HepG2 (cell line): ENCODE measurements around the gene PM20D1. TPM values are rescaled to one million over a fixed set of nuclear protein-coding genes. Genes with fewer than 3 reads are reported as not detected.
"Not testable (repeated sequence)": the region's sequence is repeated elsewhere in the genome, so short reads cannot be mapped to it uniquely, and the experiment has no call there.

ENCODE experiments used
- ATAC-seq: fragments of 200-7000 bp; cut with Tn5 transposase; 3 replicates; pipeline ENCODE4 v1.9.1; 2020; ENCODE audit warnings: mild to moderate bottlenecking, moderate library complexity
- BruUV-seq: library from RNA; stranded (reverse); fragments of 400-500 nt; replicated peaks from 2 replicates; lab custom pipeline; 2021; lab: Mats Ljungman, UMichigan
- CTCF ChIA-PET: fragments of 300-600 bp; formaldehyde crosslinking; extraction: SDS; loops from one replicate; lab custom pipeline; 2021; ENCODE audit warnings: low total read pairs, inconsistent platforms, low intra/inter-chr PET ratio; lab: Yijun Ruan, JAX
- POLR2A ChIA-PET: fragments of 350-600 bp; sonication (Branson Sonifier 250); formaldehyde crosslinking; loops from one replicate; lab custom pipeline; 2020; ENCODE audit warnings: antibody characterized with exemption, inconsistent platforms; lab: Yijun Ruan, JAX
- DNase-seq: peaks from one replicate; pipeline ENCODE4 v3.0.0-alpha.2; 2015; ENCODE audit warnings: low spot score
- FAIRE-seq: peaks from 3 replicates; lab custom pipeline; 2011; peaks lifted over from hg19 to GRCh38; lab: Jason Lieb, UNC
- H2AFZ ChIP-seq: one replicate; pipeline ENCODE4 v1.6.1; 2011; ENCODE audit warnings: low read length, inconsistent platforms
- H3K27ac ChIP-seq: fragments of 300-600 bp; 3 replicates; pipeline ENCODE4 v1.8.0; 2011; ENCODE audit warnings: mixed run types, mild to moderate bottlenecking, mixed read lengths, low read length, inconsistent platforms; ENCODE audit not compliant: insufficient read depth; ENCODE audit errors: extremely low read length
- H3K27me3 ChIP-seq, 2 experiments: fragments of 200-600 bp in 1 of 2; 2 replicates in 1 of 2; 3 replicates in 1 of 2; pipeline versions ENCODE4 v1.6.0 to v1.8.0; 2011; ENCODE audit warnings: low read length in 2 of 2, mild to moderate bottlenecking in 2 of 2, moderate library complexity in 2 of 2, inconsistent platforms in 1 of 2; ENCODE audit not compliant: insufficient read depth in 2 of 2, control insufficient read depth in 1 of 2
- H3K36me3 ChIP-seq, 2 experiments: fragments of 200-600 bp in 1 of 2; replicated peaks in 1 of 2; 2 replicates in 1 of 2; 3 replicates in 1 of 2; pipeline versions ENCODE4 v1.5.1 to v1.8.0; 2011; ENCODE audit warnings: low read length in 2 of 2, inconsistent platforms in 1 of 2; ENCODE audit not compliant: insufficient read depth in 2 of 2, control insufficient read depth in 1 of 2
- H3K4me1 ChIP-seq: 2 replicates; pipeline ENCODE4 v1.5.1; 2012; ENCODE audit warnings: low read length, inconsistent platforms; ENCODE audit not compliant: insufficient read depth
- H3K4me2 ChIP-seq: 2 replicates; pipeline ENCODE4 v1.6.0; 2011; ENCODE audit warnings: low read depth, low read length, inconsistent platforms
- H3K4me3 ChIP-seq, 3 experiments: fragments of 200-600 bp in 1 of 3; sonication (generic), shearing (Covaris generic) in 1 of 3; replicated peaks in 1 of 3; 2 replicates each; pipeline ENCODE4 v1.5.1; 2011 to 2016; ENCODE audit warnings: low read length in 3 of 3, inconsistent platforms in 2 of 3, low read depth in 2 of 3, mild to moderate bottlenecking in 2 of 3, control low read depth in 1 of 3, mixed read lengths in 1 of 3; ENCODE audit not compliant: insufficient read depth in 1 of 3
- H3K79me2 ChIP-seq: one replicate; pipeline ENCODE4 v1.6.1; 2011; ENCODE audit warnings: low read length, inconsistent platforms; ENCODE audit not compliant: insufficient read depth
- H3K9ac ChIP-seq: 2 replicates; pipeline ENCODE4 v1.6.0; 2011; ENCODE audit warnings: mild to moderate bottlenecking, low read depth, low read length, inconsistent platforms; ENCODE audit not compliant: insufficient read depth
- H3K9me3 ChIP-seq: 2 replicates; pipeline ENCODE4 v1.5.1; 2012; ENCODE audit warnings: mild to moderate bottlenecking, low read length
- H4K20me1 ChIP-seq: 2 replicates; pipeline ENCODE4 v1.6.0; 2011; ENCODE audit warnings: inconsistent platforms, mild to moderate bottlenecking, low read length, moderate library complexity; ENCODE audit not compliant: insufficient read depth
- POLR2G ChIP-seq: fragments of 200-400 bp; formaldehyde crosslinking; IDR thresholded peaks from 2 replicates; pipeline ENCODE4 v1.6.1; 2018; ENCODE audit warnings: mild to moderate bottlenecking, low read depth, low read length, moderate library complexity
- TSC22D2 ChIP-seq: sonication (generic); formaldehyde crosslinking; IDR thresholded peaks from 2 replicates; pipeline ENCODE4 v1.5.1; 2020; ENCODE audit warnings: missing genetic modification reagents, mild to moderate bottlenecking, borderline replicate concordance
- ZBTB38 ChIP-seq: sonication (generic); formaldehyde crosslinking; IDR thresholded peaks from 2 replicates; pipeline ENCODE4 v1.5.1; 2020; ENCODE audit warnings: mild to moderate bottlenecking, missing genetic modification reagents
- ZFP1 ChIP-seq: IDR thresholded peaks from 2 replicates; pipeline ENCODE4 v1.6.1; 2016
- ZNF562 ChIP-seq: sonication (generic); formaldehyde crosslinking; IDR thresholded peaks from 2 replicates; pipeline ENCODE4 v1.8.0; 2022; ENCODE audit warnings: missing genetic modification reagents, borderline replicate concordance
- in situ Hi-C: cut with HindIII; loops from 2 replicates; pipeline ENCODE4 v1.10.0; 2017; ENCODE audit warnings: low pct_unique_long_range_greater_than_20kb; ENCODE audit not compliant: extremely low pct_ligation_motif_present
- intact Hi-C: fragments of 100-400 bp; cut with micrococcal nuclease; formaldehyde crosslinking; loops from one replicate; pipeline ENCODE4 v1.10.0; 2022; ENCODE audit not compliant: unreplicated experiment
- polyA plus RNA-seq, 8 experiments: library from polyadenylated mRNA; depleted of rRNA in 3 of 8; stranded (reverse) in 7 of 8; unstranded in 1 of 8; fragments of >200 nt; fragmentation: Illumina TruSeq in 4 of 8; extraction: Trizol in 4 of 8; gene quantifications; 2 replicates each; pipeline versions ENCODE4 v1.2.1 to v1.2.3, GENCODE V29; 2011 to 2016; ENCODE audit warnings: low read depth in 4 of 8, missing spikeins in 1 of 8, mixed read lengths in 1 of 8; ENCODE audit not compliant: insufficient read depth in 1 of 8
- total RNA-seq, 5 experiments: library from RNA; depleted of rRNA; stranded (reverse); fragments of >200 nt; fragmentation: Illumina TruSeq; extraction: Trizol; gene quantifications; 2 replicates each; pipeline ENCODE4 v1.2.3, GENCODE V29; 2016; ENCODE audit warnings: low read depth in 1 of 5
- TF ChIP-seq, protein P1 (sequence below): IDR thresholded peaks from 2 replicates; pipeline ENCODE4 v1.4.0; 2020; ENCODE audit warnings: mild to moderate bottlenecking, missing genetic modification reagents

The PM20D1 gene
- total and polyA plus RNA-seq, 2 of the 13 experiments (the other 11 are each of a cell fraction or from before 2014, with no cell fraction given) = not detected

DNA sequence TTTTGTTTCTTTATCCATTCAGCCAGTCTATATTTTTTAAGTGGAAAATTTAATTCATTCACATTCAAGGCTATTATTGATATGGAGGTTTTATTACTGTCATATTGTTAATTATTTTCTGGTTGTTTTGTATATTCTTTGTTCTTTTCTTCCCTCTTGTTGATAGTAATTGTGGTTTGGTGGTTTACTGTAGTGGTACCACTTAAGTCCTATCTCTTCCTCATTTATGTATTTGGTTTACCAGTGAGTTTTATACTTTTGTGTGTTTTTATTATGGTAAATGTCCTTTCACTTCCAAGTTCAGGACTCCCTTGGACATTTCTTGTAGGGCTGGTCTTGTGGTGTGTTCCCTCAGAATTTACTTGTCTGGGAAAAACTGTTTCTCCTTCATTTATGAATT is 28.1 kb upstream of the PM20D1 start (continued):
- TF ChIP-seq POLR2G (no peak), ZBTB38 (CRISPR knock-in tag) (no peak), ZFP1 (no peak), ZNF562 (CRISPR knock-in tag) (no peak), TSC22D2 (CRISPR knock-in tag) (no peak)
- TF ChIP-seq, protein P1, sequence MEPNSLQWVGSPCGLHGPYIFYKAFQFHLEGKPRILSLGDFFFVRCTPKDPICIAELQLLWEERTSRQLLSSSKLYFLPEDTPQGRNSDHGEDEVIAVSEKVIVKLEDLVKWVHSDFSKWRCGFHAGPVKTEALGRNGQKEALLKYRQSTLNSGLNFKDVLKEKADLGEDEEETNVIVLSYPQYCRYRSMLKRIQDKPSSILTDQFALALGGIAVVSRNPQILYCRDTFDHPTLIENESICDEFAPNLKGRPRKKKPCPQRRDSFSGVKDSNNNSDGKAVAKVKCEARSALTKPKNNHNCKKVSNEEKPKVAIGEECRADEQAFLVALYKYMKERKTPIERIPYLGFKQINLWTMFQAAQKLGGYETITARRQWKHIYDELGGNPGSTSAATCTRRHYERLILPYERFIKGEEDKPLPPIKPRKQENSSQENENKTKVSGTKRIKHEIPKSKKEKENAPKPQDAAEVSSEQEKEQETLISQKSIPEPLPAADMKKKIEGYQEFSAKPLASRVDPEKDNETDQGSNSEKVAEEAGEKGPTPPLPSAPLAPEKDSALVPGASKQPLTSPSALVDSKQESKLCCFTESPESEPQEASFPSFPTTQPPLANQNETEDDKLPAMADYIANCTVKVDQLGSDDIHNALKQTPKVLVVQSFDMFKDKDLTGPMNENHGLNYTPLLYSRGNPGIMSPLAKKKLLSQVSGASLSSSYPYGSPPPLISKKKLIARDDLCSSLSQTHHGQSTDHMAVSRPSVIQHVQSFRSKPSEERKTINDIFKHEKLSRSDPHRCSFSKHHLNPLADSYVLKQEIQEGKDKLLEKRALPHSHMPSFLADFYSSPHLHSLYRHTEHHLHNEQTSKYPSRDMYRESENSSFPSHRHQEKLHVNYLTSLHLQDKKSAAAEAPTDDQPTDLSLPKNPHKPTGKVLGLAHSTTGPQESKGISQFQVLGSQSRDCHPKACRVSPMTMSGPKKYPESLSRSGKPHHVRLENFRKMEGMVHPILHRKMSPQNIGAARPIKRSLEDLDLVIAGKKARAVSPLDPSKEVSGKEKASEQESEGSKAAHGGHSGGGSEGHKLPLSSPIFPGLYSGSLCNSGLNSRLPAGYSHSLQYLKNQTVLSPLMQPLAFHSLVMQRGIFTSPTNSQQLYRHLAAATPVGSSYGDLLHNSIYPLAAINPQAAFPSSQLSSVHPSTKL (CRISPR knock-in tag) = no peak

DNA sequence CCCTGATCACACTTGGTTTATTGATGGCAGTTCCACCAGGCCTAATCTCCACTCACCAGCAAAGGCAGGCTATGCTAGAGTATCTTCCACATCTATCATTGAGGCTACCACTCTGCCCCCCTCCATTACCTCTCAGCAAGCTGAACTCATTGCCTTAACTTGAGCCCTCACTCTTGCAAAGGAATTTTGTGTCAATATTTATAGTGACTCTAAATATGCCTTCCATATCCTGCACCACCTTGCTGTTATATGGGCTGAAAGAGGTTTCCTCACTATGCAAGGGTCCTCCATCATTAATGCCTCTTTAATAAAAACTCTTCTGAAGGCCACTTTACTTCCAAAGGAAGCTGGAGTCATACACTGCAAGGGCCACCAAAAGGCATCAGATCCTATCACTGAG is 23.2 kb upstream of the PM20D1 start:
- H3K9me3 ChIP-seq, H2AFZ ChIP-seq, H3K36me3 ChIP-seq, FAIRE-seq, H3K4me3 ChIP-seq, H3K27me3 ChIP-seq, H3K79me2 ChIP-seq, H3K9ac ChIP-seq, intact Hi-C loops, H4K20me1 ChIP-seq, DNase-seq, POLR2A ChIA-PET, in situ Hi-C loops, H3K4me1 ChIP-seq, H3K27ac ChIP-seq, ATAC-seq, CTCF ChIA-PET, H3K4me2 ChIP-seq, BruUV-seq: not testable (repeated sequence)
